Cardiac muscle cell (in vitro differentiated cells and primary cell): ENCODE results near the gene CALB2. TPM values are rescaled to one million over a fixed set of nuclear protein-coding genes. Genes with fewer than 3 reads are reported as not detected.

Experiments
- polyA plus RNA-seq: library from polyadenylated mRNA; unstranded; fragments of >200 nt; fragmentation: Nextera tagmentation; extraction: Ambion mirVana; gene quantifications from 2 replicates; pipeline ENCODE4 v1.2.1, GENCODE V29; 2016
- total RNA-seq: library from RNA; depleted of rRNA; stranded (reverse); fragments of >200 nt; gene quantifications from 2 replicates; pipeline ENCODE4 v1.2.3, GENCODE V29; 2016

The CALB2 gene
- total and polyA plus RNA-seq, 2 experiments from 2014 or later: 0.36 to 0.45 TPM

Other genes starting within 250 kb of the CALB2 start
- gene HYDIN, start 128.0 kb upstream of the CALB2 start, total RNA-seq: 0.95 and 2.0 TPM in 2 replicates
- 1.7 and 1.8 TPM in 2 replicates for gene HYDIN, start 128.0 kb upstream of the CALB2 start, polyA plus RNA-seq
- 21.5 and 38.6 TPM in 2 replicates for gene CMTR2, start 69.3 kb upstream of the CALB2 start, total RNA-seq
- gene CMTR2, start 69.3 kb upstream of the CALB2 start, polyA plus RNA-seq: 13.9 and 20.4 TPM in 2 replicates
- gene TLE7, start 83.3 kb downstream of the CALB2 start, total RNA-seq: not detected in 2 replicates
- gene TLE7, start 83.3 kb downstream of the CALB2 start, polyA plus RNA-seq: not detected in 2 replicates
- 6.7 and 8.0 TPM in 2 replicates for gene ZNF23, start 103.5 kb downstream of the CALB2 start, total RNA-seq
- 8.5 and 12.2 TPM in 2 replicates for gene ZNF23, start 103.5 kb downstream of the CALB2 start, polyA plus RNA-seq
- gene ZNF19, start 130.6 kb downstream of the CALB2 start, total RNA-seq: 2.0 and 7.0 TPM in 2 replicates
- 4.5 and 6.1 TPM in 2 replicates for gene ZNF19, start 130.6 kb downstream of the CALB2 start, polyA plus RNA-seq
- 0.63 TPM in 1 of 2 replicates, not detected in the other for gene CHST4, start 167.7 kb downstream of the CALB2 start, total RNA-seq
- not detected in 2 replicates for gene CHST4, start 167.7 kb downstream of the CALB2 start, polyA plus RNA-seq
- not detected in 2 replicates for gene TAT, start 218.4 kb downstream of the CALB2 start, total RNA-seq
- gene TAT, start 218.4 kb downstream of the CALB2 start, polyA plus RNA-seq: 0.04 TPM in 2 replicates